ENCODE results near the gene SMARCD2.

Gene SMARCD2

GRCh38 chr17:63831505-63831904, 11.0 kb downstream of the SMARCD2 start:
- no peak for DNase-seq

DNA sequence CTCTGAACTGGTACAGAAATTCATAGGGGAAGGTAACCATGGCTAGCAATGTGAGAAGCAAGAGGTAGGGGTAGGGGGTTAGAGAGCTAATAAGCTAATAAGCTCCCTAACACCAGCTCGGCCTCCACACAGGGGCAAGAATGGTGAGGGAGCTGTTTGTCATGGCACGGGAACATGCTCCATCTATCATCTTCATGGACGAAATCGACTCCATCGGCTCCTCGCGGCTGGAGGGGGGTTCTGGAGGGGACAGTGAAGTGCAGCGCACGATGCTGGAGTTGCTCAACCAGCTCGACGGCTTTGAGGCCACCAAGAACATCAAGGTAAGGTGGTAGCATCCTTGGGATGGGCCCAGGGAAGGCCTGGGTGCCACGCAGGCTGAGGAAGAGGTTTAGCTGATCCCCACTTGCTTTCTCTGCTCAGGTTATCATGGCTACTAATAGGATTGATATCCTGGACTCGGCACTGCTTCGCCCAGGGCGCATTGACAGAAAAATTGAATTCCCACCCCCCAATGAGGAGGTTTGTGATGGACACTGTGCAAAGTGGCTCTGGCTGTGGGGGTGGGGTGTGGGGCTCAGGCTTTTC, 11.5 kb downstream of the SMARCD2 start:
- no peak for DNase-seq

GRCh38 chr17:63830278-63830677, 12.2 kb downstream of the SMARCD2 start:
- no peak for DNase-seq

GRCh38 chr17:63828936-63829335, 13.5 kb downstream of the SMARCD2 start:
- no peak for DNase-seq

DNA sequence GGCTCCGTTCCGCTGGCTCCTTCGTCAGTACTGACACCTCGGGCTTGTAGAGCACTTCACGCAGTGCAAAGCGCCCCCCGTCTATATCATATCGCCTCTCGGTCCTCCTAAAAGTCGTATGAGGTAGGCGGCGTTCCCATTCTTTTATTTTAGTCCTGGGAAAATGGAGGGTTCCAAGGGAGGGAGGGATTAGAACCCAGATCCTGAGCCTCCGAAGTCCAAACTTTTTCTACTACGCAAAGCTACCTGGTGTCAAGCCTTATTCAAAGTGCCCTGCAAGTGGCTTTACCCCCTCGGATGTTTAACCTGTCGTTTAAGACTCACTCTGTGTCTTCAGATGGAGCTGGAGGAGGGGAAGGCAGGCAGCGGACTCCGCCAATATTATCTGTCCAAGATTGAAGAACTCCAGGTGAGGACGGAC, 14.7 kb downstream of the SMARCD2 start:
- no peak for DNase-seq

DNA sequence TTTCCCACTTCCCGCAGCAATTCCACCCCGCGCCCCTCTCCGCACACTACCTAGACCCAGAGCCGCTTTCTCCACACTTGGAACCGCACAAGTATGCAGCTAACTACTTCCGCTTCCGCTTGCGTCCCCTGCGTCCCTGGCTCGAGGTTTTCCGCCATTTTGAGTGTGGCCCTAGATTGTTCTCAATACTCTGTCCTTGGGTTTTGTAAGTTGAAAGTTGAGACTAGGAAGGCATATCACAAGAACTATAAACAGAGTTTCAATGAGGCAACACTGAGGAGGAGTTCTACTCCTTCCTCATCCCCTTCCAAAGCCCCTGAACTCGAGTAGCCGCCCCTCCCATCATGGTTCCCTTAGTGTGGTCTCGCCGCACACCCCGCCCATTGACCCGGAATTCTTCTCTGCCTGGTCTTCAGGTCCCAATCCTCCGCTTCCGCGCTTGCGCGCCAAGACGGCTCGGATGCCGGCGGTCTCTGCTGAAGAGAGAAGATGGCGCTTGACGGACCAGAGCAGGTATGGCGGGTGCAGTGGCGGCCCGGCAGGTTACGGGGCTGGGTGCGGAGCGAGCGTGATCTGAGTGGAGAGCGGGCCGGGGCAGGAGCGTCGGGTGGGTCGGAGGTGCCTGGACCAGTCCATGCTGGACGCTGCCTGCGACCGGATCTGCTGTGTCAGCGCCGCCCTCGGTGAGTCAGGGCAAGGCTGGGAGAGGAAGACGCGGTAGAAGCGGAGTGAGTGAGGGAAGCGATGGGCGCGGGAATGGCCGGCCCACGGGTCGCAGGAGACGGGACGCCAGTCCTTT, 15.3 kb downstream of the SMARCD2 start, which contains the start of the genes FTSJ3 and PSMC5:
Gene FTSJ3 (minus strand): TSS at position 662 of the 799 bp plus-strand sequence. CDS start 761 bp downstream, outside the sequence.
Gene PSMC5 (plus strand): TSS at position 430 of the 799 bp plus-strand sequence. CDS start 60 bp downstream, at position 490.
- peak; percentile 99 for DNase-seq

- no peak for DNase-seq
These were observed 15.9 kb downstream of the SMARCD2 start for GRCh38 chr17:63826468-63827001.

DNA sequence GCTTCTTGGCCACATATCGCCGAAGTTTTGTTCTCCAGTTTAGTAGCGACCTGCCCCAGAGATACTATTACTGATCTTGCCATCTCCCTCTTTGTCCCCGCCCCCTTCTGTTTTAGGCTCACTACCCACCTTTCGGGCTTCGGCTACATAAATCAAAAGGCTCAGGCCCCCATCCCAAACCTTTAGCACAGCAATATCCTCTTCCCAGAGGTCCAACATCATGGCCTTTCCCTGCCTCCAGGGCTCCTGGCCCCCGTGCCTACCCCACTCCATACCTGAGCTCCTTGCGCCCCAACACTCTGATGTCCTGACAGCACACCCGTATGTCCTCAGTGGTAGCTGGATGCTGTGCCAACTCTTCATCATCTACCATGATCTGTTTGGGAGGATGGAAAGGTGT, 18.1 kb downstream of the SMARCD2 start:
- DNase-seq: no peak

DNA sequence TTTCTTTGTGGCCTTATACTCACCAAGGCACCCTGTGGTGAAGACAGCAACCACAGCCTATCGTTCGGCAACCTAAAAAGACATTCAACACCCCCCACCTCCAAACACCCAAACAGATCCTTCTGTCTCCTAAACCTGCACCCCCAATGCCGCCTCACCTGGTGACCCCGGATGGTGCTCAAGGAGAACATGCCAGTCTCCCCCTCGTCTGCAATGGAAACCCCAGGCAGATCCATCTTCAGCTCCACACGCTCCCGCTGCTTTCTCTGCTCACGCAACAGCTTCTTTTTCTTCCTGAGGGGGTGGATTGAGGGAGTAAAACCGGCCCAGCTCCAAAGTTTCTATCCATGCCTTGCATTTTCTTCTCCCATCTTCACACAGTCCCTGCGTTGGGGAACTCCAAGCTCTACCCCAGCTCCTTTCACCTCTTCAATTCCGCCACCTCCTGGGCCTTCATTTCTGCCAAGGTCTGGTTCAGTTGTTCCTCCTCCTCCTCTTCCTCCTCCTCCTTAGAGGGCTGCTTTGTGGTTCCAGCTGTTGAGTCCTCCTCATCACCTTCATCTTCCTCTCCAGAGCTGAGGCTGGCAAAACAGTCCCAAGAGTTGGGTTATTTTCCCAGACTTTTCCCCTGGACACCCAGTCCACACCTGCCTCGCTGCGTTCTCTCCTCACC, 18.7 kb downstream of the SMARCD2 start:
- DNase-seq: no peak

DNA sequence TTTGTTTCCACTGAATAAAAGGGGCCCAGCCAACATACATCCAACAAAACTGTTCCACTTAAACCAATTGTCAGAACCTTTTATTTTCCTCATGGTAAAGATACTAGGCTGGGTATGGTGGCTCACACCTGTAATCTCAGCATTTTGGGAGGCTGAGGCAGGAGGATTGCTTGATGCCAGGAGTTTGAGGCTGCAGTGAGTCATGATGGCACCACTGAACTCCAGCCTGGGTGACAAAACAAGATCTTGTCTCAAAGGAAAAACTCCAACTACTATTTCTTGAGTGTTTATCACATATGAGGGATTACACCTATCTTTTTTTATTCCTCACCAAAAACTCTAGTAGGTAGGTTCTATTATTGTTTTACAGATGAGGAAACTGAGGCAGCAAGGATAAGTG, 19.9 kb downstream of the SMARCD2 start:
- no peak for DNase-seq

GRCh38 chr17:63821804-63822203, 20.7 kb downstream of the SMARCD2 start:
- no peak for DNase-seq

DNA sequence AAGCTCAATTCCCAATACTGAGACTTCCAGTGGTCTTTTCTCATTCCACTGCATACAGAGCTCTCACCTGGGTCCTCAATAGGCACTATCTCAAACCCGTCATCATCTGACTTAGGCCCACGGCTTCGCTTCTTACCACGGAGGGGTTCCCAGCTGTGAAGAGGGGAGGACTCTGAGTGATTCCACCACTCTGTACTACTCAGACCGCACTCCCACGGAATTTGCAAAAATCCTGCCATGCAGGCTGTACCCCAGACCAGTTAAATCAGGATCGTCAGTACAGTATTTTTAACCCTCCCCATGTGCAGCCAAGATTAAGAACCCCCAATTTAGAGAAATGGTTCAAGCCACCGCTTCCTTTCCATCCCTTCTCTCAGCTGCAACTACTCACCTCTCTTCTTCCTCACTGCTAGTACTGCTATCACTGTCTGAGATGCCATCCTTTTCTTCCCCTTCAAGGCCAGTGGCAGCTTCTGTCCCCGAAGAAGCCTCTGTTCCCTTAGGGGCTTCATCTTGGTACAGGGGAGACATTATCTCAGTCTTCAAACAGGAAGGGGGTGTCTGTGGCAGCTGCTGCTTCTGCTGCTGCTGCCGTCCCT, 21.4 kb downstream of the SMARCD2 start:
- no peak for DNase-seq

DNA sequence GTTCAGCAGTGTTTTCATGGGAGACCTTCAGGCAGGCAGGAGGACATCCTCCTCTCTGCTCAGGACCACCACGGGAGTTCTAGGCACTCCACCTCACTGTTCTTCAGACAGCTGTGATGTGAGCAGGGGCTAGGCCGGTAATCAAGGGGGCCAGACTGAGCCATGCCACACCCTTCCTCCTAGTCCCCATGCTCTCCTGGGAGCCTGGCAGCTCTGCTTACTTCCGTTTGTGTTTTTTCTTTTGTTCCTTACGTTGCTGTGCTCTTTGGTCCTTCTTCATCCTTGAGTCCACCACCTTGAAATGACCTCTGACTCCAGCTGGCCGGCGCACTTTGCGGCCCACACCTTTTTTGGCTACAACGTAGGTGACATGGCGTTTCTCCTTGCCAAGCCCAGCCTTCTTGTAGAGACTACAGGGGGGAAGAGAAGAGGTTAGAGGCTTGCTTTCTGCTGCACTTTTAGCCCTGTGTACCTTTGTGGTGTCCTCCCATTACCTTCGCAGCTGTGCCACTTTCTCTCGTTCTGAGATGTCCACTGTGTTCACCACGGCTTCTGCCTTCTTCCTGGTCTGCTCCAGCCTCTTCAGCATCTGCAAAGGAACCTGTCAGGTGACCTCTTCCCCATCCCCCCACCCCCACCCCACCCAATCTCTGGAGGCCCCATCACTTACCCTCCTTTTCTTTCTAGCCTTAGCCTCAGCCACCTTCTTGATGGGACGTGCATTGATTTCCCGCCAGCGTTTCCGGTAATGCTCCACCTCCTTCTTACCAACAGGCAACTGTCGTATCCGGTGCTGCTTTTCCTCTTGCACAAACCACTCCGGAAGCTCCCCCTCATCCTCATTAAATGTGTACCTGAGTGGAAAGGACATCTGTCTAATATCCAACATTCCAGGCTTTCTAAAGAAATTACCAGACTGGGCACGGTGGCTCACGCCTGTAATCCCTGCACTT, 22.6 kb downstream of the SMARCD2 start:
- no peak for DNase-seq

GRCh38 chr17:63819131-63819530, 23.4 kb downstream of the SMARCD2 start:
- DNase-seq: no peak

- no peak for DNase-seq
These were observed 24.6 kb downstream of the SMARCD2 start for GRCh38 chr17:63817736-63818385.

- no peak for DNase-seq
These were observed 25.8 kb downstream of the SMARCD2 start for GRCh38 chr17:63816669-63817068.

- DNase-seq: no peak
These were observed 26.4 kb downstream of the SMARCD2 start for GRCh38 chr17:63816123-63816522.

GRCh38 chr17:63809970-63810369, 32.5 kb downstream of the SMARCD2 start:
- no peak for DNase-seq

- no peak for DNase-seq
These were observed 36.9 kb downstream of the SMARCD2 start for GRCh38 chr17:63805591-63805990.

DNA sequence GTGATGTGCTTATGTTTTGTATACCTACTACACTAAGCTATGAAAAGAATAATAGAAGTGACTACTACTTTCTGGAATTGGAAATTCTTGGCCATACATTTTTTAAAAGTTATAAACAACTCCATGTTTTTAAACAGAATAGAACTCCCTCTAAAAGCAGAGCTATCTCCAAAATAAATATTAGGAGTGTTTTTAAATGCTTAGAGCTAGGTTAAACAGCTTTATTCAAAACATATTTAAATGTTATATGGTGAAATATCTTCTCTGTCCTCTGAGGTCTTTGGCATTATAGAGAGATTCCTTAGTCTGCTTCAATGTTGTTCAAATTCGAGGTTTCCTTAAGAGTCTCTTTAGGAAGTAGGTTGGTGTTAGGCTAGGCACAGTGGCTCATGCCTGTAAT, 38.2 kb downstream of the SMARCD2 start:
- no peak for DNase-seq

GRCh38 chr17:63800783-63801182, 41.7 kb downstream of the SMARCD2 start:
- DNase-seq: no peak
